ENCODE data around the gene PPIL4. TPM values are rescaled to one million over a fixed set of nuclear protein-coding genes. Genes with fewer than 3 reads are reported as not detected.
A peak's percentile ranks its signal among the peaks of the same experiment; 100 is the strongest.

The PPIL4 gene
- total and polyA plus RNA-seq, 8 donors: 22.4 to 77.0 (median 63.5) TPM

DNA sequence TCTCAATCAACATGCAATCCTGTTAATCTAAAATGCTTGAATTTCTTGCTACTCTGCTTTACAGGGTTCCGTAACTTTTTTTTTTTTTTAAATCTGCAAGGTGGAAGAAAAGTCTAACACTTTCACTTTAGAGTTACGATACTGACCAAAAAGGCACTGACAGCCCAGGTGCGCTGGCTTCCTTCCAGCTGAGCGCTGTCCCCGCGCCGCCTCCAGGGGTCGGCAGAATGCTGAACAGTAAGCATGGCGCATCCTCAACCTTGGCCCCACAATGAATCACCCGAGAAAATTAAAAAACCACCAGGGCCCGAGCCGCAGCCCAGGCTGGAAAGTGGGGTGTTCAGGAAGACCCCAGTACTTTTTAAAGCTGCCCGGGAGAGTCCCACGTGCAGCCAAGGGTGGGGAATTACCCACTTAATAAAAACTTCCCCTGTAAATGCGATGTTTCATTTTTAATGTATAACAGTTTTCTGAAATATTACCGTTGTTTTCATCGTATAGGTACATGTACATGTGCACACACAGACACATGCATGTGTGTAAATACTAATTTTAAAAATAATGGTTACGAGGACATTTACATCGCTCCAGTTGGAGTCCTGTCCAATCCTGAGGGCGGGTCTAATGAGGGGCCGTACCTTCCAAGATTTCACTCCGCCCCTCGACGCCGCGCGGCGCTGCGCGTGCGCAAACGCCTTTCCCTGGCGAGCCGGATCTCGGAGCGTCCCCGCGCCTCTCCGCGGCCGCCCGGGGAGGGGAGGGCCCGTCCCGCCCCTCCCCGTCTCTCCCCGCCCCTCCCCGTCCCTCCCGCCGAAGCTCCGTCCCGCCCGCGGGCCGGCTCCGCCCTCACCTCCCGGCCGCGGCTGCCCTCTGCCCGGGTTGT is 19.9 kb upstream of the PPIL4 start, which contains the start of gene GINM1:
TSS of gene GINM1 (plus strand) at position 849 of the 883 bp plus-strand sequence. CDS start 40 bp downstream, outside the sequence.
- Histone ChIP-seq H3K4me3 (peak within 1 kb of the TSS; percentile 97 to 99), H3K36me3 (no peaks in the 10 kb centered on the region), H3K9me3 (no peaks in the 10 kb centered on the region), H3K27me3 (peaks cover 0 to 6% of the 10 kb centered on the region in 2 donors), H3K4me1 (peaks cover 4 to 36% of the 10 kb centered on the region in 2 donors), H3K27ac (peak within 1 kb of the TSS; percentile 85 to 91)
- TF ChIP-seq, protein P1, sequence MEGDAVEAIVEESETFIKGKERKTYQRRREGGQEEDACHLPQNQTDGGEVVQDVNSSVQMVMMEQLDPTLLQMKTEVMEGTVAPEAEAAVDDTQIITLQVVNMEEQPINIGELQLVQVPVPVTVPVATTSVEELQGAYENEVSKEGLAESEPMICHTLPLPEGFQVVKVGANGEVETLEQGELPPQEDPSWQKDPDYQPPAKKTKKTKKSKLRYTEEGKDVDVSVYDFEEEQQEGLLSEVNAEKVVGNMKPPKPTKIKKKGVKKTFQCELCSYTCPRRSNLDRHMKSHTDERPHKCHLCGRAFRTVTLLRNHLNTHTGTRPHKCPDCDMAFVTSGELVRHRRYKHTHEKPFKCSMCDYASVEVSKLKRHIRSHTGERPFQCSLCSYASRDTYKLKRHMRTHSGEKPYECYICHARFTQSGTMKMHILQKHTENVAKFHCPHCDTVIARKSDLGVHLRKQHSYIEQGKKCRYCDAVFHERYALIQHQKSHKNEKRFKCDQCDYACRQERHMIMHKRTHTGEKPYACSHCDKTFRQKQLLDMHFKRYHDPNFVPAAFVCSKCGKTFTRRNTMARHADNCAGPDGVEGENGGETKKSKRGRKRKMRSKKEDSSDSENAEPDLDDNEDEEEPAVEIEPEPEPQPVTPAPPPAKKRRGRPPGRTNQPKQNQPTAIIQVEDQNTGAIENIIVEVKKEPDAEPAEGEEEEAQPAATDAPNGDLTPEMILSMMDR (IDR thresholded peaks at IDR 0.05): peak in 1 of 2 donors; percentile 45
- intact Hi-C loops (cut with DNase I): no loop called here
- DNase-seq (peak; percentile 95 to 99 (median 96)), ATAC-seq (peak; percentile 94)

DNA sequence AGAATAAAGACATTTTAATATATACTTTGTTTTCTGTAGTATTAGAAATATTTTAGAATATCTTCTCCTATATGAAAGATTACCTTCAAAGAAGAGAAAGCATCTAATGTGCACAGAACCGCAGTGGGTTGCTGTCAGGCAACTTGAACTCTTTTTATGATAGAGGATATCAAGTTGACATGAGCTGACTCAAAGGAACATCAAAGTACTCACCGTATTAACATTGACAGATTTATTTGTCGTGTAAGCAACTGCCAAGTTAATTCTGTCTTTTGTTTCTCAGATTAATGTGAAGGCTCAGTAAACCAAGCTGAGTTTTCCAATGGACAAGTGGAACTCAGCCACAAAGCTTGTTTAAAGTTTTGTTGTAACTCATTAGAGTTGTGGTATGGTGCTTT is 18.1 kb upstream of the PPIL4 start:
- ATAC-seq (no peak), DNase-seq (no peak)
- H3K27me3 ChIP-seq: peaks cover 0 to 9% of the 10 kb centered on the region in 2 donors
- H3K9me3 ChIP-seq: no peaks in the 10 kb centered on the region
- TF ChIP-seq, protein P1 (IDR thresholded peaks at IDR 0.05): no peak
- no peak overlapping the region for H3K27ac ChIP-seq
- H3K4me1 ChIP-seq: peaks cover 4 to 36% of the 10 kb centered on the region in 2 donors
- H3K4me3 ChIP-seq: no peak overlapping the region
- intact Hi-C loops (cut with DNase I): no loop called here
- H3K36me3 ChIP-seq: no peaks in the 10 kb centered on the region

DNA sequence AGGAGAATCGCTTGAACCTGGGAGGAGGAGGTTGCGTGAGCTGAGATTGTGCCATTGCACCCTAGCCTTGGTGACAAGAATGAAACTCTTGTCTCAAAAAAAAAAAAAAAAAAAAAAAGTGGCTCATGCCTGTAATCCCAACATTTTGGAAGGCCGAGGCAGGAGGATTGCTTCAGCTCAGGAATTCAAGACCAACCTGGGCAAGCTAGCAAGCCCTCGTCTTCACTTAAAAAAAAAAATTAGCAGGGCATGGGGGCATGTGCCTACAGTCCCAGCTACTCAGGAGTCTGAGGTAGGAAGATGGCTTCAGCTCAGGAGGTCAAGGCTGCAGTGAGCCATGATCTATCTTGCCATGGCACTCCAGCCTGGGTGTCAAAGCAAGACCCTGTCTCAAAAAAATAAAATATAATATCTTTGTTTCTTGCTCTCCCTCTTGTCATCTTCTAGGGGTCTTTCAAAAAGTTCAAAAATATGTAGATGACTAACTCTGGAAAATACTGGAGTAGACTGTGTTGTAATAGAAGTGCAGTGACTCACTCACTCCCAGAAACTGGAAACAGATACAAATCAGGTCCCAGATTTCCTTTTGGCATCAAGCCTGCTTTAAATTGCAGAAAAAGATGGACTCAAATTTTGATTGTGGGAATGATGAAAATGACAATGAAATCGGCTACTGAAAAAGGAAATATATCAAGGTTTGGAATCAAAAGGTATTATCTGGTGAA is 17.5 kb upstream of the PPIL4 start:
- H3K36me3 ChIP-seq: no peaks in the 10 kb centered on the region
- DNase-seq (no peak), ATAC-seq (no peak)
- H3K27ac ChIP-seq: no peak overlapping the region
- H3K4me3 ChIP-seq: no peak overlapping the region
- peaks cover 4 to 36% of the 10 kb centered on the region in 2 donors for H3K4me1 ChIP-seq
- no peaks in the 10 kb centered on the region for H3K9me3 ChIP-seq
- peaks cover 0 to 9% of the 10 kb centered on the region in 2 donors for H3K27me3 ChIP-seq
- TF ChIP-seq, protein P1 (IDR thresholded peaks at IDR 0.05): no peak
- intact Hi-C loops (cut with DNase I): no loop called here

- intact Hi-C loops (cut with DNase I): no loop called here
- Histone ChIP-seq H3K4me1 (peaks cover 4 to 23% of the 10 kb centered on the region in 2 donors), H3K4me3 (no peak overlapping the region), H3K27me3 (peaks cover 0 to 13% of the 10 kb centered on the region in 2 donors), H3K27ac (no peak overlapping the region), H3K9me3 (no peaks in the 10 kb centered on the region), H3K36me3 (no peaks in the 10 kb centered on the region)
- TF ChIP-seq, protein P1 (IDR thresholded peaks at IDR 0.05): peak; percentile 22 to 44
- DNase-seq (no peak), ATAC-seq (no peak)
Observed at GRCh38 chr6:149560736-149561135, 14.9 kb upstream of the PPIL4 start.

DNA sequence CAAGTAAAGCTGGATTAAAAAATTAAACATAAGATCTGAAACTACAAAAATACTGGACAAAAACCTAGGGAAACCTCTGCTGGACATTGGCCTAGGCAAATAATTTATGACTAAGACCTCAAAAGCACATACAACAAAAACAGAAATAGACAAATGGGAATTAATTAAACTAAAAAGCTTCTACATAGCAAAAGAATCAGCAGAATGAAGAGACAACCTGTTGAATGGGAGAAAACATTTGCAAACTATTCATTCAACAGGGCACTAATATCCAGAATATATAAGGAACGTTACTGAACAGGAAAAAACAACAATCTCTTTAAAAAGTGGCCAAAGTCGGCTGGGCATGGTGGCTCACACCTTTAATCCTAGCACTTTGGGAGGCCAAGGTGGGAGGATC is 13.5 kb upstream of the PPIL4 start:
- ATAC-seq: no peak
- H3K4me1 ChIP-seq: peaks cover 0 to 13% of the 10 kb centered on the region in 2 donors
- H3K27ac ChIP-seq: no peak overlapping the region
- H3K36me3 ChIP-seq: no peaks in the 10 kb centered on the region
- H3K4me3 ChIP-seq: no peak overlapping the region
- DNase-seq: no peak
- H3K27me3 ChIP-seq: peaks cover 3 to 25% of the 10 kb centered on the region in 2 donors
- intact Hi-C loops (cut with DNase I): no loop called here
- H3K9me3 ChIP-seq: no peaks in the 10 kb centered on the region
- TF ChIP-seq, protein P1 (IDR thresholded peaks at IDR 0.05): no peak

All from left lung (tissue), 10 donors.